ENCODE measurements around the gene SELENOP.
"Not testable (repeated sequence)": the region's sequence is repeated elsewhere in the genome, so short reads cannot be mapped to it uniquely, and the experiment has no call there.

The SELENOP gene

GRCh38 chr5:42811591-42812446 is at the start of gene SELENOP:
SELENOP (minus strand) TSS chr5:42811892; CDS start chr5:42808353, 3,539 bp downstream.
- no peak for DNase-seq

GRCh38 chr5:42858687-42859086 is 47.0 kb upstream of the SELENOP start:
- no peak for DNase-seq

GRCh38 chr5:42858031-42858643 is 46.4 kb upstream of the SELENOP start:
- no peak for DNase-seq

GRCh38 chr5:42855811-42856210 is 44.1 kb upstream of the SELENOP start:
- DNase-seq, result no peak

- no peak for DNase-seq
Measured at GRCh38 chr5:42855386-42855785, 43.7 kb upstream of the SELENOP start.

- no peak for DNase-seq
Measured at GRCh38 chr5:42854795-42855194, 43.1 kb upstream of the SELENOP start.

GRCh38 chr5:42852826-42853225 is 41.1 kb upstream of the SELENOP start:
- no peak for DNase-seq

GRCh38 chr5:42851481-42851880 is 39.8 kb upstream of the SELENOP start:
- no peak for DNase-seq

GRCh38 chr5:42848545-42848944 is 36.9 kb upstream of the SELENOP start:
- DNase-seq, result no peak

GRCh38 chr5:42844408-42844807 is 32.7 kb upstream of the SELENOP start:
- DNase-seq, result not testable (repeated sequence)

- no peak for DNase-seq
Measured at GRCh38 chr5:42843675-42844292, 32.1 kb upstream of the SELENOP start.

GRCh38 chr5:42842921-42843641 is 31.4 kb upstream of the SELENOP start:
- no peak for DNase-seq

- DNase-seq, result no peak
Measured at GRCh38 chr5:42840842-42841567, 29.3 kb upstream of the SELENOP start.

- no peak for DNase-seq
Measured at GRCh38 chr5:42840269-42840668, 28.6 kb upstream of the SELENOP start.

- DNase-seq, result no peak
Measured at GRCh38 chr5:42839196-42839595, 27.5 kb upstream of the SELENOP start.

- no peak for DNase-seq
Measured at GRCh38 chr5:42837601-42838000, 25.9 kb upstream of the SELENOP start.

GRCh38 chr5:42836070-42836769 is 24.5 kb upstream of the SELENOP start:
- DNase-seq, result no peak

- no peak for DNase-seq
Measured at GRCh38 chr5:42832060-42832459, 20.4 kb upstream of the SELENOP start.

GRCh38 chr5:42830924-42831323 is 19.2 kb upstream of the SELENOP start:
- DNase-seq, result no peak

GRCh38 chr5:42828671-42829070 is 17.0 kb upstream of the SELENOP start:
- DNase-seq, result no peak

- no peak for DNase-seq
Measured at GRCh38 chr5:42826757-42827515, 15.2 kb upstream of the SELENOP start.

Data from NCI-H1694 treated with DMSO at 0.1 percent for 48 hours (cell line).